ENCODE data around the gene SORCS3. TPM values are rescaled to one million over a fixed set of nuclear protein-coding genes. Genes with fewer than 3 reads are reported as not detected.

The SORCS3 gene
- total RNA-seq, 1 donor from 2014 or later, result not detected

DNA sequence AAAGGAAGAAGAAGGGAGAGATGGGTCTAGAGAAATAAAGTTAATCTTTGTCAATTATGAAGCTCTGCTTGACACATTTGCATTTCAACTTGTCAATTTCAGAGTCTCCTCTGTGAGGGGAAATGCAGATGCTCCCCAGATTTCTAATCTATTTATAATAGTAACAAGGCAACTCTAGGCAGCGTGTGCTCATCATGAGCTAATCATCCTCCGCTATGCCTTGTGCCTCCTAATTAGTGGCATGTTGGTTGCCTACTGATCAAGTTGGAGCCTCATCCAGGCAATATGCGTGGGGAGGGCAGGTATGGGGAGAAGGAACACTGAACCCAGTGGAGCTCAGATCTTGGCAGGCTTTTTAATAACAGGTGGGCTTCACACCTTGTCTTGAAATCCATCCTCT lies 628.6 kb downstream of the SORCS3 start:
- TF ChIP-seq, protein P1, sequence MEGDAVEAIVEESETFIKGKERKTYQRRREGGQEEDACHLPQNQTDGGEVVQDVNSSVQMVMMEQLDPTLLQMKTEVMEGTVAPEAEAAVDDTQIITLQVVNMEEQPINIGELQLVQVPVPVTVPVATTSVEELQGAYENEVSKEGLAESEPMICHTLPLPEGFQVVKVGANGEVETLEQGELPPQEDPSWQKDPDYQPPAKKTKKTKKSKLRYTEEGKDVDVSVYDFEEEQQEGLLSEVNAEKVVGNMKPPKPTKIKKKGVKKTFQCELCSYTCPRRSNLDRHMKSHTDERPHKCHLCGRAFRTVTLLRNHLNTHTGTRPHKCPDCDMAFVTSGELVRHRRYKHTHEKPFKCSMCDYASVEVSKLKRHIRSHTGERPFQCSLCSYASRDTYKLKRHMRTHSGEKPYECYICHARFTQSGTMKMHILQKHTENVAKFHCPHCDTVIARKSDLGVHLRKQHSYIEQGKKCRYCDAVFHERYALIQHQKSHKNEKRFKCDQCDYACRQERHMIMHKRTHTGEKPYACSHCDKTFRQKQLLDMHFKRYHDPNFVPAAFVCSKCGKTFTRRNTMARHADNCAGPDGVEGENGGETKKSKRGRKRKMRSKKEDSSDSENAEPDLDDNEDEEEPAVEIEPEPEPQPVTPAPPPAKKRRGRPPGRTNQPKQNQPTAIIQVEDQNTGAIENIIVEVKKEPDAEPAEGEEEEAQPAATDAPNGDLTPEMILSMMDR (IDR thresholded peaks at IDR 0.05), result no peak
- CTCF ChIA-PET, result no interaction called here
- POLR2A ChIA-PET, result no interaction called here
- Mint-ChIP-seq H3K4me3 (no peak overlapping the region), H3K27ac (no peak overlapping the region), H3K36me3 (ENCODE audit: low read depth) (no peaks in the 10 kb centered on the region), H3K4me1 (no peaks in the 10 kb centered on the region), H3K9me3 (no peaks in the 10 kb centered on the region), H3K27me3 (no peaks in the 10 kb centered on the region)
- intact Hi-C loops (cut with micrococcal nuclease), result no loop called here
- no peak for ATAC-seq (ENCODE audit: low read depth)
- no peak for DNase-seq

DNA sequence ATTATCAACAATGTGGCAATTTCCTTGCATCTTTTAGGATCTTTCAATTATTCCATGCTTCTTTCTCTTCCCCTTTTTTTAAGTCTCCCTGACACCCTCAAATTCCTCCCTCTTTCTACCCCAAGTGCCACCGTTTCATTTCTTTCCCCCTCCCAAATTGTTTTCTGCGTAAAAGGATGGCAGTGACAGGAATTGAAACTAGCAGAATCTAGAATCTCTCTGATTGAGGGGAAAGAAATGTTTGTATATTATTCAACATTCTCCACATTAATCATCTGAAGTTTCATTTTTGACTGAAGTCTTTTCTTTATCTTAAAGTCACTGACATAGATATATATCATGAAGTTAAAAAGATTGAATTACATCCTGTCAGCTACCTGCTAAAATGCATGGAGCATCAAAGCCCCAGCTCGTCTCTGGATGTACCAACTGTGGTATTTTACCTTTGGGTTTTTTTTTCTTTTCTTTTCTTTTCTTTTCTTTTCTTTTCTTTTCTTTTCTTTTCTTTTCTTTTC lies 633.5 kb downstream of the SORCS3 start:
- Mint-ChIP-seq H3K36me3 (ENCODE audit: low read depth) (no peaks in the 10 kb centered on the region), H3K4me1 (no peaks in the 10 kb centered on the region), H3K4me3 (no peak overlapping the region), H3K27ac (no peak overlapping the region), H3K9me3 (no peaks in the 10 kb centered on the region), H3K27me3 (no peaks in the 10 kb centered on the region)
- DNase-seq, result no peak
- ChIA-PET POLR2A (no interaction called here), CTCF (no interaction called here)
- intact Hi-C loops (cut with micrococcal nuclease), result no loop called here
- no peak for ATAC-seq (ENCODE audit: low read depth)
- TF ChIP-seq, protein P1 (IDR thresholded peaks at IDR 0.05), result no peak

DNA sequence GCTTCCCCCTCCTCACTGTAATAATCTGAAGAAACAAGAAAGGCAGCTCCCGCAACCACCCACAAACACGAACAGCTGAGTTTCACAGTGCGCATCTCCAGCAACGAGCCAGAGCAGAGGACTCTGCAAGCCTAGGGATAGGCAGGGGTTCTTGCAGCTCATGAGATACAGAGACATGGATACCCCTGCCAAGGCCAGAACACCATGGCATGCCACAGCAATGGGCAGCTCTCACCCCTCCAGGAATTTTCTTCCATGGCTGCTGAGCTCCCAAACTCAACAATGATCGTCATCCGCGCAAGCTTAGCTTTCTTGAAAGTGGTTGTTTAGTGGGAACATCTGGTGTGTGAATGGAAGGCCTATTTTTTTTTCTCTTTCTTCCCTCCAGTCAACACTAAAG lies 637.3 kb downstream of the SORCS3 start:
- intact Hi-C loops (cut with micrococcal nuclease), result no loop called here
- Mint-ChIP-seq H3K27me3 (no peaks in the 10 kb centered on the region), H3K27ac (no peak overlapping the region), H3K4me1 (no peaks in the 10 kb centered on the region), H3K36me3 (ENCODE audit: low read depth) (no peaks in the 10 kb centered on the region), H3K9me3 (peaks cover 2% of the 10 kb centered on the region), H3K4me3 (no peak overlapping the region)
- ATAC-seq (ENCODE audit: low read depth), result no peak
- no peak for DNase-seq
- CTCF ChIA-PET, result no interaction called here
- TF ChIP-seq, protein P1 (IDR thresholded peaks at IDR 0.05), result no peak
- POLR2A ChIA-PET, result no interaction called here

DNA sequence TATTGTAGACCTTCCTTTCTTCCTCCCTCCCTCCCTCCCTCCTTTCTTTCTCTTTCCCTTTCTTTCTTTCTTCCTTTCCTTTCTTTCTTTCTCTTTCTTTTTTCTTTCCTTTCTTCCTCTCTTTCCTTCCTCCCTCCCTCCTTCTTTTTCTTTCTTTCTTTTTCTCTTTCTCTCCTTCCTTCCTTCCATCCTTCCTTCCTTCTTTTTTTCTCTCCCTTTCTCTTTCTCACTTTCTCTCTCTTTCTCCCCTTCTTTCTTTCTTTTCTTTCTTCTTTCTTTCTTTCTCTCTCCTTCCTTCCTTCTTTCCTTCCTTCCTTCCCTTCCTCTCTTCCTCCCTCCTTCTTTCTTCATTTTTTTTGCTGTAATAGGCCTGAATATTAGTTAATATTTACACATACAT lies 638.0 kb downstream of the SORCS3 start:
- H3K27me3 Mint-ChIP-seq, result no peaks in the 10 kb centered on the region
- H3K27ac Mint-ChIP-seq, result no peak overlapping the region
- no peak overlapping the region for H3K4me3 Mint-ChIP-seq
- POLR2A ChIA-PET, result no interaction called here
- H3K36me3 Mint-ChIP-seq (ENCODE audit: low read depth), result no peaks in the 10 kb centered on the region
- TF ChIP-seq, protein P1 (IDR thresholded peaks at IDR 0.05), result no peak
- H3K4me1 Mint-ChIP-seq, result no peaks in the 10 kb centered on the region
- DNase-seq (no peak), ATAC-seq (ENCODE audit: low read depth) (no peak)
- intact Hi-C loops (cut with micrococcal nuclease), result no loop called here
- peaks cover 2% of the 10 kb centered on the region for H3K9me3 Mint-ChIP-seq
- CTCF ChIA-PET, result no interaction called here

DNA sequence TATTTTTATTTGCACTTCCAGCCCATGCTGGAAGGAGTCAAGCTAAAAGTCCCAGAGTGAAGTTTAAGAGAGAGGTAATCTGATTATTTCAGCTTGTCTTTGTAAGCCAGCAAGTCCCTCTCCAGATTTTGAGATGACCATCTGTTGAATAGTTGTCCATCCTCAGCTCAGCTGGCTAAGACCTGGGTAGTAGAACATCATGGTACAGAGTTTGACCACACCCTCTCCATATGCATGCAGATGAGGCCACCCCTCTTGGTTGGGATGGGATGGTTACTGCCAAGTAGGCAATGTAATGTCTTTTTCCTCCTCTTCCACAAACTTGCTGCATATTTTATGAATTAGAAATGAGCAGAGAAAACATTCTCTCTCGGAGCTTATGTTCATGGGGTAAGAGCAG lies 639.8 kb downstream of the SORCS3 start:
- TF ChIP-seq, protein P1 (IDR thresholded peaks at IDR 0.05), result no peak
- no peak for DNase-seq
- Mint-ChIP-seq H3K4me3 (no peak overlapping the region), H3K36me3 (ENCODE audit: low read depth) (no peaks in the 10 kb centered on the region), H3K27me3 (no peaks in the 10 kb centered on the region), H3K9me3 (peaks cover 2% of the 10 kb centered on the region), H3K27ac (no peak overlapping the region), H3K4me1 (no peaks in the 10 kb centered on the region)
- no peak for ATAC-seq (ENCODE audit: low read depth)
- ChIA-PET POLR2A (no interaction called here), CTCF (no interaction called here)
- intact Hi-C loops (cut with micrococcal nuclease), result no loop called here
